DOHH2 (cell line): ENCODE data around the gene AGER.

ENCODE experiments used
- EZH2phosphoT487 ChIP-seq: fragments of 200-600 bp; sonication (generic); IDR thresholded peaks from 2 replicates; pipeline ENCODE4 v1.6.1; 2017; ENCODE audit warnings: borderline replicate concordance, mild to moderate bottlenecking, antibody characterized with exemption, low read length, moderate library complexity, mixed read lengths
- TF ChIP-seq, protein P1 (sequence below): fragments of 200-600 bp; sonication (generic); IDR thresholded peaks from one replicate; pipeline ENCODE4 v1.5.1; 2014; ENCODE audit warnings: antibody characterized with exemption, mild to moderate bottlenecking, low read depth, low read length; ENCODE audit not compliant: poor library complexity, severe bottlenecking

DNA sequence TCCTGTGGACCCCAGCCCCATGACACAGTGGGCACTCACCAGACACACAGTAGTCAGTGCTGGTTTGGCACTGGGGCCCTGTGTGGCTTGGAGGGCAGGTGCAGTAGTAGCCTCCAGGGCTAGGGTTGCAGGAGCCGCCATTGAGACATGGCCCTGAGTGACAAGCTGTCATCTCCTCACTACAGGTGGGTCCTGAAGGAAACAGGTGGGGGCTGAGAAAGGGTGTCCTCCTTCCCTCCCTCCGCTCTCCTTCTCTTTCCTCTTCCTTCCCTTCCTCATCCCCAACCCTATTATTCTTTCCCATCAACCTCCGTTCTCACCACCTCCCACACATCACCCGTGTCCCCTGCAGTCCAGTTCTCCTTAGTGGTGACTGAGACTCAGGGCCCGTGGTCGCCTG is 29.6 kb upstream of the AGER start:
- TF ChIP-seq, protein P1, sequence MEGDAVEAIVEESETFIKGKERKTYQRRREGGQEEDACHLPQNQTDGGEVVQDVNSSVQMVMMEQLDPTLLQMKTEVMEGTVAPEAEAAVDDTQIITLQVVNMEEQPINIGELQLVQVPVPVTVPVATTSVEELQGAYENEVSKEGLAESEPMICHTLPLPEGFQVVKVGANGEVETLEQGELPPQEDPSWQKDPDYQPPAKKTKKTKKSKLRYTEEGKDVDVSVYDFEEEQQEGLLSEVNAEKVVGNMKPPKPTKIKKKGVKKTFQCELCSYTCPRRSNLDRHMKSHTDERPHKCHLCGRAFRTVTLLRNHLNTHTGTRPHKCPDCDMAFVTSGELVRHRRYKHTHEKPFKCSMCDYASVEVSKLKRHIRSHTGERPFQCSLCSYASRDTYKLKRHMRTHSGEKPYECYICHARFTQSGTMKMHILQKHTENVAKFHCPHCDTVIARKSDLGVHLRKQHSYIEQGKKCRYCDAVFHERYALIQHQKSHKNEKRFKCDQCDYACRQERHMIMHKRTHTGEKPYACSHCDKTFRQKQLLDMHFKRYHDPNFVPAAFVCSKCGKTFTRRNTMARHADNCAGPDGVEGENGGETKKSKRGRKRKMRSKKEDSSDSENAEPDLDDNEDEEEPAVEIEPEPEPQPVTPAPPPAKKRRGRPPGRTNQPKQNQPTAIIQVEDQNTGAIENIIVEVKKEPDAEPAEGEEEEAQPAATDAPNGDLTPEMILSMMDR, result no peak
- TF ChIP-seq EZH2phosphoT487, result no peak
